HG03097 (cell line): ENCODE measurements around the gene TNPO3.
"Not testable (repeated sequence)": the region's sequence is repeated elsewhere in the genome, so short reads cannot be mapped to it uniquely, and the experiment has no call there.

Experiments
- ATAC-seq: cut with Tn5 transposase; IDR thresholded peaks from one replicate; pipeline ENCODE4 v1.9.1; 2021; ENCODE audit not compliant: unreplicated experiment, low FRiP score

The TNPO3 gene

GRCh38 chr7:129017933-129018538 lies 36.9 kb downstream of the TNPO3 start:
- ATAC-seq = no peak

GRCh38 chr7:129017264-129017663 lies 37.6 kb downstream of the TNPO3 start:
- no peak for ATAC-seq

- ATAC-seq = no peak
These were observed 40.3 kb downstream of the TNPO3 start for GRCh38 chr7:129014501-129015101.

GRCh38 chr7:129013048-129013724 lies 41.7 kb downstream of the TNPO3 start:
- no peak for ATAC-seq

- no peak for ATAC-seq
These were observed 42.3 kb downstream of the TNPO3 start for GRCh38 chr7:129012641-129013040.

GRCh38 chr7:129010075-129010474 lies 44.8 kb downstream of the TNPO3 start:
- no peak for ATAC-seq

- ATAC-seq = peak; percentile 44
These were observed 45.5 kb downstream of the TNPO3 start for GRCh38 chr7:129009437-129009836.

- ATAC-seq = peak; percentile 13
These were observed 46.1 kb downstream of the TNPO3 start for GRCh38 chr7:129008645-129009414.

- ATAC-seq = no peak
These were observed 47.3 kb downstream of the TNPO3 start for GRCh38 chr7:129007572-129007971.

- no peak for ATAC-seq
These were observed 48.1 kb downstream of the TNPO3 start for GRCh38 chr7:129006636-129007414.

- ATAC-seq = no peak
These were observed 49.7 kb downstream of the TNPO3 start for GRCh38 chr7:129005186-129005585.

GRCh38 chr7:128997181-128997580 lies 57.7 kb downstream of the TNPO3 start:
- no peak for ATAC-seq

GRCh38 chr7:128994560-128994959 lies 60.4 kb downstream of the TNPO3 start:
- ATAC-seq = not testable (repeated sequence)

- no peak for ATAC-seq
These were observed 61.5 kb downstream of the TNPO3 start for GRCh38 chr7:128993419-128993818.

GRCh38 chr7:128989961-128990360 lies 65.0 kb downstream of the TNPO3 start:
- no peak for ATAC-seq

GRCh38 chr7:128988372-128988771 lies 66.5 kb downstream of the TNPO3 start:
- no peak for ATAC-seq

GRCh38 chr7:128986609-128987008 lies 68.3 kb downstream of the TNPO3 start:
- ATAC-seq = no peak

- no peak for ATAC-seq
These were observed 69.3 kb downstream of the TNPO3 start for GRCh38 chr7:128985660-128986059.

GRCh38 chr7:128982105-128982504 lies 72.8 kb downstream of the TNPO3 start:
- ATAC-seq = no peak

GRCh38 chr7:128974241-128974934 lies 80.5 kb downstream of the TNPO3 start:
- ATAC-seq = no peak
